ENCODE measurements around the gene SH2D7.

Gene SH2D7

DNA sequence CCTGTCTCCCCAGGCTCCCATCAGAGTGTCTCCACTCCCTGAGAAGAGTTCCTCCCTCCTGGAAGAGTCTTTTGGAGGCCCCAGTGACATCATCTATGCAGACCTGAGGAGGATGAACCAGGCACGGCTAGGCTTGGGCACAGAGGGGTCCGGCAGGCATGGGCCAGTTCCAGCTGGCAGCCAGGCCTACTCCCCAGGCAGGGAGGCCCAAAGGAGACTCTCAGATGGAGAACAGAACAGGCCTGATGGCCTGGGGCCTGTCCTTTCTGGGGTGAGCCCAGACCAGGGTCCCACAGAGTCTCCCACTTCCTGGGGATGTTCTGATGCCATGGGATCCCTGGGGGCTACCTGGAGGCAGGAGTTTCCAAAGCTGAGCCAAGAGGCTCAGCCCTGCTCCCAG is 8.5 kb downstream of the SH2D7 start:
- no peak overlapping the region for H3K27ac ChIP-seq
- TF ChIP-seq, protein P1, sequence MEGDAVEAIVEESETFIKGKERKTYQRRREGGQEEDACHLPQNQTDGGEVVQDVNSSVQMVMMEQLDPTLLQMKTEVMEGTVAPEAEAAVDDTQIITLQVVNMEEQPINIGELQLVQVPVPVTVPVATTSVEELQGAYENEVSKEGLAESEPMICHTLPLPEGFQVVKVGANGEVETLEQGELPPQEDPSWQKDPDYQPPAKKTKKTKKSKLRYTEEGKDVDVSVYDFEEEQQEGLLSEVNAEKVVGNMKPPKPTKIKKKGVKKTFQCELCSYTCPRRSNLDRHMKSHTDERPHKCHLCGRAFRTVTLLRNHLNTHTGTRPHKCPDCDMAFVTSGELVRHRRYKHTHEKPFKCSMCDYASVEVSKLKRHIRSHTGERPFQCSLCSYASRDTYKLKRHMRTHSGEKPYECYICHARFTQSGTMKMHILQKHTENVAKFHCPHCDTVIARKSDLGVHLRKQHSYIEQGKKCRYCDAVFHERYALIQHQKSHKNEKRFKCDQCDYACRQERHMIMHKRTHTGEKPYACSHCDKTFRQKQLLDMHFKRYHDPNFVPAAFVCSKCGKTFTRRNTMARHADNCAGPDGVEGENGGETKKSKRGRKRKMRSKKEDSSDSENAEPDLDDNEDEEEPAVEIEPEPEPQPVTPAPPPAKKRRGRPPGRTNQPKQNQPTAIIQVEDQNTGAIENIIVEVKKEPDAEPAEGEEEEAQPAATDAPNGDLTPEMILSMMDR (IDR thresholded peaks at IDR 0.05) = no peak
- TF ChIP-seq ZFX (IDR thresholded peaks at IDR 0.05; ENCODE audit: borderline replicate concordance) = no peak

DNA sequence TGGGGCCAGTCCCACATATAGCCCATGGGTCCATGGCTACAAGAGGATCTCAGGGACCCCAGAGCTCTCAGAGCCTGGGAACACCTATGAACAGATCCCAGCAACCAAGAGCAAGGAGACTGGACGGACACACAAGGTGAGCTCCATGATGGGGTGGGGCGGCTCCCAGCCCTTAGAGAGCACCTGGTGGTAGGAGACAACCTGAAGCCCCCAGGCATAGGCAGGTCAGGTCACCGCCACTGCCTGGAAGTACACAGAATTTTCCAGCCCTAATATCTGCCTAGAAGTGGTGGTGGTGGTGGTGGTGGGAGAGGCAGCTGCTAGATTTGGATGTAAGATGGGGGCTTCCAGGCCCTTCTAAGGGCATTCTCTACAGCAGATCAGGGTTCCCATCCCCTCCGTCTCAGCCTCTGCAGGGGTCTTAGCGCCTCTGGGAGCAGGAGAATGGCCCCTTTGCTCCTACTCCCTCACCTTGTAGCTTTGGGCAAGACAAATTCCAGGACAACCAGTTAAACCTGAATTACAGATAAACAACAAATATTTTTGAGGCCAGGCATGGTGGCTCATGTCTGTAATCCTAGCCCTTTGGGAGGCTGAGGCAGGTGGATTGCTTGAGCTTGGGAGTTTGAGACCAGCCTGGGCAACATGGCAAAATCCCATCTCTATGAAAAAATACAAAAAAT is 9.2 kb downstream of the SH2D7 start:
- TF ChIP-seq, protein P1 (IDR thresholded peaks at IDR 0.05) = no peak
- TF ChIP-seq ZFX (IDR thresholded peaks at IDR 0.05; ENCODE audit: borderline replicate concordance) = no peak
- H3K27ac ChIP-seq = no peak overlapping the region

- H3K27ac ChIP-seq = no peak overlapping the region
- TF ChIP-seq, protein P1 (IDR thresholded peaks at IDR 0.05) = no peak
- TF ChIP-seq ZFX (IDR thresholded peaks at IDR 0.05; ENCODE audit: borderline replicate concordance) = no peak
Observed at GRCh38 chr15:78102211-78102610, 9.8 kb downstream of the SH2D7 start.

GRCh38 chr15:78102741-78103140 is 10.4 kb downstream of the SH2D7 start:
- TF ChIP-seq ZFX (IDR thresholded peaks at IDR 0.05; ENCODE audit: borderline replicate concordance) = no peak
- TF ChIP-seq, protein P1 (IDR thresholded peaks at IDR 0.05) = no peak
- no peak overlapping the region for H3K27ac ChIP-seq

DNA sequence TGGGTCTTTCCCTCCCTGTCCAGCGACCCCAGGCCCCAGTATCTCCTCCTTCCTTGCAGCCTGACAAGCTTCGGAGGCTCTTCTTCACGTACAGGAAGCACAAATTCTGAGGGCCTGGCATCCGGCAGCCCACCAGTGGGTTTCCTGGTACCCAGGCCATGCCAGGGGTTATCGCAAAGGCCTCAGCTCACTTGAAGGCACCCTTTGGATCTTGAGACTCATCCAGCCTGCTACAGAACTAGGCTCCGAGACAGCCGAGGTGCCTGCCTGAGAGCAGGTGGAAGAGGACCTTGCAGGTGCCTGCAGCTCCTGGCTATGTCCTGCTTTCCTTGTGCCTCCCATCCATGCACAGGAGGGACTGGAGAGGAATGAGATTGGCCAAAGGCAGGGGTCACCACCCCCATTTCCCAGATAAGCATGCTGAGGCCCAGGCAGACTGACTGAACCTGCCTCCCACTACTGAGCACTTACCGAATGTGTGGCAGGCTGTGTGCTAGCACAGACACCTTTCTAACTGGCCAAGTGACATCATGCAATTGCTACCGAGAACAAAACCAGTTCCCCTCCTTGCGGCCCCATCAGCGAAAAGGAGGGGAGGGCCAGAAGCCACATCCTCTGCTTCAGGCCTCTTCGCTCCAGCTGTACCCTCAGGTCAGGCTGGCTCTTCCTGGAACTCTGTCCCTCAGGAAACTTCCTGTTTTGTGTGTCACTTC is 11.2 kb downstream of the SH2D7 start:
- TF ChIP-seq, protein P1 (IDR thresholded peaks at IDR 0.05) = no peak
- TF ChIP-seq ZFX (IDR thresholded peaks at IDR 0.05; ENCODE audit: borderline replicate concordance) = no peak
- no peak overlapping the region for H3K27ac ChIP-seq

DNA sequence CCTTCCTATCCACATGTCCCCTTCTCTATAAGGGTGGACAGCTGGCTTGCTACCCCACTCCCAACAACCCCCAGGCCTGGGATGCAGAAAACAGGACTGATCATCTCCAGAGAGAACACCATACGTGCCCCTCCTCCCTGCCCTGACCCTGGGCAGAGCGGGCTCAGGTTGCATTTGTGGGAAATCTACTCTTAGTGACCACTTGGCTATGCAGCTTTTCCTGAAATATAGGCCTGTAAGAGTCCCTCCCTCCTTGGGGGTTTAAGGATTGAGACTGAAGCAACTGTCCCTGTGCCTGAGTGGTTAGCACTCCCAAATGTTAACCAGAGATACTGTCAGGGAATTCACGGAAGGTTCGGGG is 11.7 kb downstream of the SH2D7 start:
- no peak overlapping the region for H3K27ac ChIP-seq
- TF ChIP-seq, protein P1 (IDR thresholded peaks at IDR 0.05) = no peak
- no peak for TF ChIP-seq ZFX (IDR thresholded peaks at IDR 0.05; ENCODE audit: borderline replicate concordance)
